Astrocyte (in vitro differentiated cells and primary cell): ENCODE data around the gene ADCY3. TPM values are rescaled to one million over a fixed set of nuclear protein-coding genes. Genes with fewer than 3 reads are reported as not detected.

Experiments used
- DNase-seq: peaks from one replicate; pipeline ENCODE4 v3.0.0-alpha.2; 2010; ENCODE audit warnings: low read depth
- FAIRE-seq: peaks from 2 replicates; lab custom pipeline; 2011; peaks lifted over from hg19 to GRCh38; lab: Jason Lieb, UNC
- H2AFZ ChIP-seq: 2 replicates; pipeline ENCODE4 v1.6.0; 2012; ENCODE audit warnings: low read depth, low read length, inconsistent platforms
- H3K27ac ChIP-seq: 2 replicates; pipeline ENCODE4 v1.5.1; 2011; ENCODE audit warnings: low read depth, low read length, inconsistent platforms
- H3K27me3 ChIP-seq: 2 replicates; pipeline ENCODE4 v1.6.0; 2011; ENCODE audit warnings: low read length, inconsistent platforms; ENCODE audit not compliant: insufficient read depth
- H3K36me3 ChIP-seq: 2 replicates; pipeline ENCODE4 v1.5.1; 2011; ENCODE audit warnings: low read length, inconsistent platforms; ENCODE audit not compliant: insufficient read depth
- H3K4me1 ChIP-seq: 2 replicates; pipeline ENCODE4 v1.5.1; 2011; ENCODE audit warnings: low read length, inconsistent platforms; ENCODE audit not compliant: insufficient read depth
- H3K4me2 ChIP-seq: 2 replicates; pipeline ENCODE4 v1.6.0; 2012; ENCODE audit warnings: low read length, inconsistent platforms
- H3K4me3 ChIP-seq: 2 replicates; pipeline ENCODE4 v1.5.1; 2011; ENCODE audit warnings: low read depth, mild to moderate bottlenecking, low read length, inconsistent platforms; ENCODE audit not compliant: insufficient read depth
- H3K79me2 ChIP-seq: 2 replicates; pipeline ENCODE4 v1.6.0; 2012; ENCODE audit warnings: mild to moderate bottlenecking, low read length, inconsistent platforms; ENCODE audit not compliant: insufficient read depth
- H3K9ac ChIP-seq: 2 replicates; pipeline ENCODE4 v1.6.0; 2012; ENCODE audit warnings: mild to moderate bottlenecking, low read length, inconsistent platforms
- H3K9me3 ChIP-seq: 2 replicates; pipeline ENCODE4 v1.5.1; 2012; ENCODE audit warnings: low read depth, mild to moderate bottlenecking, low read length, inconsistent platforms; ENCODE audit not compliant: insufficient read depth
- H4K20me1 ChIP-seq: 2 replicates; pipeline ENCODE4 v1.6.0; 2012; ENCODE audit warnings: low read length, inconsistent platforms; ENCODE audit not compliant: insufficient read depth
- H3K27ac Mint-ChIP-seq: one replicate; pipeline ENCODE4 v1.8.0; 2021; ENCODE audit warnings: mild to moderate bottlenecking, mixed read lengths; ENCODE audit not compliant: unreplicated experiment
- H3K27me3 Mint-ChIP-seq: one replicate; pipeline ENCODE4 v1.8.0; 2021; ENCODE audit warnings: low read depth, mixed read lengths; ENCODE audit not compliant: unreplicated experiment
- H3K36me3 Mint-ChIP-seq: one replicate; pipeline ENCODE4 v1.8.0; 2021; ENCODE audit warnings: low read depth, mixed read lengths; ENCODE audit not compliant: unreplicated experiment
- H3K4me1 Mint-ChIP-seq: one replicate; pipeline ENCODE4 v1.8.0; 2021; ENCODE audit warnings: low read depth, mixed read lengths; ENCODE audit not compliant: unreplicated experiment
- H3K4me3 Mint-ChIP-seq: one replicate; pipeline ENCODE4 v1.8.0; 2021; ENCODE audit warnings: mild to moderate bottlenecking, moderate library complexity, mixed read lengths; ENCODE audit not compliant: unreplicated experiment
- H3K9me3 Mint-ChIP-seq: one replicate; pipeline ENCODE4 v1.8.0; 2021; ENCODE audit warnings: mild to moderate bottlenecking, mixed read lengths; ENCODE audit not compliant: unreplicated experiment
- EZH2 ChIP-seq: IDR thresholded peaks from 2 replicates; pipeline ENCODE4 v1.6.1; 2012; ENCODE audit warnings: mild to moderate bottlenecking, low read length, inconsistent platforms; ENCODE audit not compliant: insufficient read depth
- total RNA-seq: library from RNA; stranded (reverse); gene quantifications from 2 replicates; pipeline ENCODE4 v1.2.1, GENCODE V29; 2021
- TF ChIP-seq, protein P1 (sequence below): IDR thresholded peaks from 2 replicates; pipeline ENCODE4 v1.5.1; 2011; ENCODE audit warnings: low read depth, mild to moderate bottlenecking, inconsistent platforms, low read length, moderate library complexity; ENCODE audit not compliant: insufficient read depth

The ADCY3 gene
- total RNA-seq, 1 donor from 2014 or later: 12.5 TPM

DNA sequence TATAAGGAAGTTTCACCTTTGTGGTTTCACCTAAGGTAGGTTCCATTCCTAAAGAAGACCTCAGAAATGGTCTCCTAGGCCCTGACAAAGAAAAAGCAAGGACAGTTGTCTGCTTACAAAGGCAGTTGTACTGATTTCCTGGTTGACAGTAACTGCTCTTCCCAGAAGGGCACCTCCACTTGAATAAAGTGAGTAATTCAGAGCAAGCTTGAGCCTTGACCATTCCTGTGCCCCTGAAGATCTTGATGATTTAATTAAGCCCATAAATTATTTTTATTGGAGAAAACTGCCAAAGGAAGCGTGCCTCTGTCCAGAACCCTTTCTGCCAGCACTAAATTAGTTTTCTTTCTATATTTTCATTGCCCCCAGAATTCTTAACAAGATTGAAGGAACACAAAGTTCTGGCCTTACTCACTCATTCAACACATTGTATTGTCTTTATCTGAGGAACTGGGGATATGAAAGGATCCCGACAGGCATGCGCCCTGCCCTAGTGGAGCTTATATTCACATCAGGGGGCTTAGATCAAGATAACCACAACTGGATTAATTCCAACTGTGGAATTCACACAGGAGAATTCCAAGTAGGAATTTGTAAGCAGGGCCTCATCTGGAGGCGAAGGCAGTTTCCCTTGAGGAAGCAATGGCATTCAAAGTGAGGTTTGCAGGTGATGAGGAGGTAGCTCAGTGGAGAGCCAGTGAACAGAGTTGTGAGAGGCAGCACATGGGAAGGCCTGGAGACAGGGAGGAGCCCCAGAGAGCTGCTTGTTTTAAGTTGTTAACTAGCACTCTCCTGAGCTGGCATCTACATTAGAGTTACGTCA, 148.1 kb downstream of the ADCY3 start:
- Mint-ChIP-seq H3K4me1 (peaks cover 15% of the 10 kb centered on the region), H3K27ac (no peak overlapping the region), H3K27me3 (no peaks in the 10 kb centered on the region), H3K9me3 (peaks cover 3% of the 10 kb centered on the region), H3K4me3 (no peak overlapping the region), H3K36me3 (peaks cover 11% of the 10 kb centered on the region)
- no peaks in the 10 kb centered on the region for H3K9me3 ChIP-seq
- DNase-seq: no peak
- no peaks in the 10 kb centered on the region for H3K4me1 ChIP-seq
- TF ChIP-seq, protein P1, sequence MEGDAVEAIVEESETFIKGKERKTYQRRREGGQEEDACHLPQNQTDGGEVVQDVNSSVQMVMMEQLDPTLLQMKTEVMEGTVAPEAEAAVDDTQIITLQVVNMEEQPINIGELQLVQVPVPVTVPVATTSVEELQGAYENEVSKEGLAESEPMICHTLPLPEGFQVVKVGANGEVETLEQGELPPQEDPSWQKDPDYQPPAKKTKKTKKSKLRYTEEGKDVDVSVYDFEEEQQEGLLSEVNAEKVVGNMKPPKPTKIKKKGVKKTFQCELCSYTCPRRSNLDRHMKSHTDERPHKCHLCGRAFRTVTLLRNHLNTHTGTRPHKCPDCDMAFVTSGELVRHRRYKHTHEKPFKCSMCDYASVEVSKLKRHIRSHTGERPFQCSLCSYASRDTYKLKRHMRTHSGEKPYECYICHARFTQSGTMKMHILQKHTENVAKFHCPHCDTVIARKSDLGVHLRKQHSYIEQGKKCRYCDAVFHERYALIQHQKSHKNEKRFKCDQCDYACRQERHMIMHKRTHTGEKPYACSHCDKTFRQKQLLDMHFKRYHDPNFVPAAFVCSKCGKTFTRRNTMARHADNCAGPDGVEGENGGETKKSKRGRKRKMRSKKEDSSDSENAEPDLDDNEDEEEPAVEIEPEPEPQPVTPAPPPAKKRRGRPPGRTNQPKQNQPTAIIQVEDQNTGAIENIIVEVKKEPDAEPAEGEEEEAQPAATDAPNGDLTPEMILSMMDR: no peak
- H3K27ac ChIP-seq: no peak overlapping the region
- H3K79me2 ChIP-seq: no peaks in the 10 kb centered on the region
- no peak overlapping the region for H3K4me2 ChIP-seq
- H3K9ac ChIP-seq: no peak overlapping the region
- H4K20me1 ChIP-seq: no peaks in the 10 kb centered on the region
- no peak overlapping the region for H3K4me3 ChIP-seq
- H3K27me3 ChIP-seq: no peaks in the 10 kb centered on the region
- H3K36me3 ChIP-seq: no peaks in the 10 kb centered on the region
- no peak overlapping the region for H2AFZ ChIP-seq
- no peak for FAIRE-seq

DNA sequence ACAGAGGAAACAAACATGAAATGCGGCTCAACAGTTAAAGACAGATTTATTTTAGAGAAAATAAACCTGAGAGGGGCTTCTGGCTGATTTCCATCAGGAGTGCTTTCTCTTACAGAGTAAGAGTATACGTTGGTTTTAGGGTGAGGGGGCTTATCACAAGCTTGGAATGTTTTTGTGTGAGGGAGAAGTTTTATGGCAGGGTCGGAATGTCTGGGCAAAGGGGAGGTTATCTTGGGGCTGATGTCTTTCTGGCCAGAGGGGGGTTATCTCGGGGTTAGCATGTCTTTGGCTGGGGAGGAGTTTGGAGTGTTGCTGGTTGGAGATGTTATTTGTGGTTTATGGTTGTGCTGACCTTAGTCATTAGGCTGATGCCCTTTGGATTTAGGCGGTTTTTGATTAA, 149.0 kb downstream of the ADCY3 start:
- no peaks in the 10 kb centered on the region for H4K20me1 ChIP-seq
- Mint-ChIP-seq H3K27me3 (no peaks in the 10 kb centered on the region), H3K4me1 (peaks cover 17% of the 10 kb centered on the region), H3K27ac (no peak overlapping the region), H3K36me3 (peaks cover 11% of the 10 kb centered on the region), H3K9me3 (peaks cover 3% of the 10 kb centered on the region), H3K4me3 (no peak overlapping the region)
- H3K36me3 ChIP-seq: no peaks in the 10 kb centered on the region
- H3K27ac ChIP-seq: no peak overlapping the region
- DNase-seq (no peak), FAIRE-seq (peak; percentile 50)
- no peak overlapping the region for H3K9ac ChIP-seq
- no peak overlapping the region for H3K4me3 ChIP-seq
- H3K4me2 ChIP-seq: no peak overlapping the region
- H3K9me3 ChIP-seq: no peaks in the 10 kb centered on the region
- TF ChIP-seq EZH2: no peak
- TF ChIP-seq, protein P1: no peak
- no peaks in the 10 kb centered on the region for H3K4me1 ChIP-seq
- H2AFZ ChIP-seq: no peak overlapping the region
- no peaks in the 10 kb centered on the region for H3K27me3 ChIP-seq
- no peaks in the 10 kb centered on the region for H3K79me2 ChIP-seq

Other genes starting within 250 kb of the ADCY3 start
- gene PTRHD1, start 126.8 kb downstream of the ADCY3 start, total RNA-seq: 27.2 and 28.7 TPM in 2 replicates
- 13.3 and 17.5 TPM in 2 replicates for gene CENPO, start 126.8 kb downstream of the ADCY3 start, total RNA-seq
- 3.1 and 3.5 TPM in 2 replicates for gene DNAJC27, start 51.7 kb upstream of the ADCY3 start, total RNA-seq
- 13.3 and 14.7 TPM in 2 replicates for gene EFR3B, start 121.8 kb upstream of the ADCY3 start, total RNA-seq
- not detected in 2 replicates for gene POMC, start 248.3 kb upstream of the ADCY3 start, total RNA-seq